GM21515 (cell line): Measurements from ENCODE around the gene LRRC43.
A peak's percentile ranks its signal among the peaks of the same experiment; 100 is the strongest.
"Not testable (repeated sequence)": the region's sequence is repeated elsewhere in the genome, so short reads cannot be mapped to it uniquely, and the experiment has no call there.

Experiments
- ATAC-seq: cut with Tn5 transposase; IDR thresholded peaks from one replicate; pipeline ENCODE4 v1.9.1; 2021; ENCODE audit not compliant: unreplicated experiment

LRRC43 gene

DNA sequence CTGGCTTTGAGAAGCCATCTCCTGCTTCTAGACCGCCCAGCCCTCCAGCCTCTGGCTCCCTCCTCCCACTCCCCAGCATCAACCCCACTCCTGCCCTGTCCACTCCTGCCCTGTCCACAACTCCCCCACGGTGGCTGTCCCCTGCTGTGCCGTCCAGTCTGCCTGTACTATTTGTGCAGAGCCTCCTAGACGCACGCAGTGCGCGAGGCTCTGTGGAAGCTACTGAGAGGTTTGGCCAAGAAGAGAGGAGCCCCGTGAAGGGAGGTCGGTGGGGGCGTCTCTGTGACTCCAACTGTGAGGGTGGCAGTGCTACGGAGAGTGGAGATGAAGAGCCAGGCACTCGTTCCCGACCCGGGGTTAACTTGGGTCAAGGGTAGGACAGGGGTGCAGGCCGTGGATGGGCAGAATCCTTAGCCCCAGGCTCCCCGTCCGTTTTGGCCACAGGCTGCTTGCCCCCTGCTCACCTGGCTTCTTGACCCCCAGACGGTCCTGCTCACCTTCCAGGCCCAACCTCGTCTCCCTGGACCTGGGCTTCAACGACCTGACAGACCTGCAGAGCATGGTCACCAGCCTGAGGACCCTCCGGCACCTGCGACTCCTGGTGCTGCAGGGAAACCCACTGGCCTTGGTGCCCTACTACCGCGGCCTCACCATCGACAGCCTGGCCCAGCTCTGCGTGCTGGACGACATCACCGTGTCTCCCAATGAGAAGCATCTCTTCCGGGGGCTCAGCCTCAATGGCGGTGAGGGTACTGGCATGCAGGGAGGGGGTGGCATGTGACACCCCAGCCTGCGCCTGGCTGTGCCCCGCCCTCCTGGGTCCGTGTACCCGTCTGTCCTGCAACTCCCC, 6.9 kb downstream of the LRRC43 start:
- ATAC-seq = no peak

GRCh38 chr12:122190842-122191668, 8.1 kb downstream of the LRRC43 start:
- ATAC-seq = no peak

GRCh38 chr12:122192441-122192840, 9.5 kb downstream of the LRRC43 start:
- no peak for ATAC-seq

DNA sequence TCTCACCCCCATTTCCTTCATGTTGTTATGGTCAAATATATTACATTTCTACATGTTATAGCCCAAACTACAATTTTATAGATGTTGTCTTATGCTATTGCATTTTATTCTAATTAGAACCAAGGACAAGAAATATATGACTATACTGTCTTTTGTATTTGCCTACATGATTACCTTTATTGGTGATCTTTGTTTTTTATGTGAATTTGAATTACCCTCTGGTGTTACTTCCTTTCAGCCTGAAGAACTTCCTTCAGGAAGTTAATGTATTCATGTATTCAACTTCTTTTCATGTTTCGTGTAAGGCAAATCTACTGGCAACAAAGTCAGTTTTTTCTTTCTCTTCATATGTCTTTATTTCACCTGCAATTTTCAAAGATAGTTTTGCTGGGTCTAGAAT, 11.9 kb downstream of the LRRC43 start:
- no peak for ATAC-seq

DNA sequence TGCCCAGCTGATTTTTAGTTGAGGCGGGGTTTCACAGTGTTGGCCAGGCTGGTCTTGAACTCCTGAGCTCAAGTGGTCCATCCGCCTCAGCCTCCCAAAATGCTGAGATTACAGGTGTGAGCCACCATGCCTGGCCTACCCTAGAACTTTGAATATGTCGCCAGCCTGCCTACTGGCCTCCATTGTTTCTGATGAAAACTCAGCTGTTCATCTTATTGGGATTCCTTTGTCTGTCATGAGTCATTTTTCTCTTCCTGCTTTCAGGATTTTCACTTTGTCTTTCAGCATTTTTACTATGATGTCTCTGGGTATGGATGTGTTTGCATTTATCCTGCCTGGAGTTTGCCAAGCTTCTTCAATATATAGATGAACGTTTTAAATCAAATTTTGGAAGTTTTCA, 12.5 kb downstream of the LRRC43 start:
- no peak for ATAC-seq

DNA sequence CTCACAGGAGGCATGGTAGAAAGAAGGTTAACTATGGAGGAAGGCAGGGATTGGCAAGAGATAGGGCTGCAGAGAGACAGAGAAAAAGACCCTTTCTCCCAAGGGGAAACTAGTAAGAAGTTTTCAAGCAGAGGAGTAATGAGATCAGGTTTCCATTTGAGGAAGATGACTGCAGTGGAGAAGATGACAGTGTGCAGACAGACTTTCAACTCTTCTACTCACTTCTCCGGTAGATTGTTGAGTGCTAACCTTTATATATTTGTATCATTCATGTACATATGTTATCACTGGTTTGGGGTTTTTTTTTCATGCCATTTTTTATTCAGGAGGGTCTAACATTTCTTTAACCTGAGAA, 14.7 kb downstream of the LRRC43 start:
- ATAC-seq = no peak

DNA sequence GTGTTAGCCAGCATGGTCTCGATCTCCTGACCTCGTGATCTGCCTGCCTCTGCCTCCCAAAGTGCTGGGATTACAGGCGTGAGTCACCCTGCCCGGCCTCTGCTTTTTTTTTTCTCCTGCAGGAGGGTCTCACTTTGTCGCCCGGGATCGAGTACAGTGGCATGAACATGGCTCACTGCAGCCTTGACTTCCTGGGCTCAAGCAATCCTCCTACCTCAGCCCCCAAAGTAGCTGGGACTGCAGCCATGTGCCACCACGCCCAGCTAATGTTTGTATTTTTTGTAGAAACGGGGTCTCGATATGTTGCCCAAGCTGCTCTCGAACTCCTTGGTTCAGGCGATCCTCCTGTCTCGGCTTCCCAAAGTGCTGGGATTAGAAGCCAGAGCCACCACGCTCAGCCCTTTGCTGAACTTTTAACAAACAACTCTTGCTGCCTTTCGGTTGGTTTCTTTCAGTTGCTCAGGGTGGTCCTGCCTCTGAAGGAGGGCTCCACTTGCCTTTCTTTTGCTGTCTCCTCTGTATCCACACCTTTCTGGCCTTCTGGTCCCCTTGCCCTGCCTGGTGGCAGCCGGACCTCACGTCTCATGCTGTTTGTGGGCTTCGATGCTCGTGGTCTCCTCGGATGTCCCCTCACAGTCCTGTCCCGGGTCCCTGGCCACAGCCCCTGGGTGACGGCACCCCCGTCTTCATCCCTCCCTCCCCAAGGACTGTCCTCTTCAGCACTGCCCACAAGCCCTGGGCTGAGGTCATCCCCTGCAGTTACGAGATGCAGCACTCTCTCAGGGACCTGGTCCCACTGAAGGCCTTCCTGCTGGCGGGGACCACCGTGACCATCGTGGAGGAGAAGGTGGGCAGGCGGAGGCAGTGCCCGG, 16.8 kb downstream of the LRRC43 start:
- no peak for ATAC-seq

GRCh38 chr12:122200541-122201175, 17.7 kb downstream of the LRRC43 start:
- no peak for ATAC-seq

DNA sequence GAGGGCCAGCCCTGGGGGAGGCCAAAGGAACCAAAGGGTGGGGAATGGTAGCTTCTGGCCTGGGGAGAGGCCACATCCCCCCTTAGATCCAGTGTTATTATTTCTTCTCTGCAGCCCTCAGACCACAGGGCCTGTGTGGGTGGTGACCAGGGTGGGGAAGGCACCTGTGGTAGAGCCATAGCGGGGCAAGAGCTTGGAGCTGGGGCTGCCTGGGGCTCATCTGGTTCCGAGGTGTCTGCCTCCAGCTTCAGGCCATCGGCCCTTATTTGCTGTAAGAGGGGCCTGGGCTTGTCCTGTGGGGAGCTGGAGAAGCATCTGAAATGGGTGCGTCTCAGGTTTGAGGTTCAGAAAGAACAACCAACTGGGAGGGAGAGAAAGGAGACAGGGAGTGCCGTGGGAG, 18.5 kb downstream of the LRRC43 start:
- ATAC-seq = no peak

DNA sequence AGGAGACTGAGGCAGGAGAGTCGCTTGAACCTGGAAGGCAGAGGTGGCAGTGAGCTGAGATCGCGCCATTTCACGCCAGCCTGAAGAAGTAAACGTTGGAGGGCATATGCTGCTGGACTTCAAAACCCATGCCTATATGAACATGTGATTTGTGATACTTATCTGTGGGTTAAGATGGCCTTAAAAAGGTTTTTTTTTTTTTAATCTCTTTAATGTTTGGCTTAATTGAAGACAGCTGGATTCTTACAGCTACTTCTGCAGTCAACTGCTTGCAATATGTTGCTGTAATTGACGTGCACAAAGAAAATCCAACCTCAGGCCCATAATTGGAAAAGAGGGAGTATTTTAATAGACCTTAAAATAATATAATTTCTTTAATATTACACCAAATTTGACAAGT, 19.1 kb downstream of the LRRC43 start:
- no peak for ATAC-seq

GRCh38 chr12:122202811-122203210, 19.9 kb downstream of the LRRC43 start:
- not testable (repeated sequence) for ATAC-seq

DNA sequence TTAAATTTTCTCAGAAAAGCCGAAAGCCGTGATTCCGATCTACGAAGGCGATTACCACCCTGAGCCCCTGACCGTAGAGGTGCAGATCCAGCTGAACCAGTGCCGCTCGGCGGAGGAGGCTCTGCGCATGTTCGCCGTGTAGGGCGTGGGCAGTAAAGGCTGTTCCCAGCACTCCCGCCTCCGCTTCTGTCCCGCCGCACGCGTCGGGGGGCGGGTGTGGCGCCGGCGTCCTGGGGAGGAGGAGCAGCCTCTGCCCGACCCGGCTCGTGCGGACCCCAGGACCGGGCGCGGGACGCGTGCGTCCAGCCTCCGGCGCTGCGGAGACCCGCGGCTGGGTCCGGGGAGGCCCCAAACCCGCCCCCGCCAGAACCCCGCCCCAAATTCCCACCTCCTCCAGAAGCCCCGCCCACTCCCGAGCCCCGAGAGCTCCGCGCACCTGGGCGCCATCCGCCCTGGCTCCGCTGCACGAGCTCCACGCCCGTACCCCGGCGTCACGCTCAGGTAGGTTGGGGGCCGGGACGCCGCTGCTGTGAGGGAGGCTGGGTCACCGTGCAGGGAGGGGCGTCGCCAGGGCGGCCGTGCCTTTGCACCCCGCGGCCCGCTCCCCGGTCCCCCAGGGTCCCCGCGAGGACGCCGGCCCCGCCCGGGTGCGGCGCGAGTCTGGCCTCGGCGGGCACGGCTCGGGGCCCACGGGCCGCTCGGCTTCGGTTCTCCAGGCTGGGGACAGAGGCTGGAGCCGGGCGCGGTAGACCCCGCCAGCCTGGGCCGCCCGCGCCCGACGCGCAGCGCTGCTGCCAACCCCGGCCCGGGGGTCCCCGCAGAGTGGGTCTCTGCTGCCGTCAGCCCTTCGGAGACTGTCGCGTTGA, 20.6 kb downstream of the LRRC43 start, which contains the start of gene B3GNT4:
Gene B3GNT4 (plus strand): TSS at position 409 of the 866 bp plus-strand sequence. CDS start 910 bp downstream, outside the sequence.
- ATAC-seq = peak; percentile 50

DNA sequence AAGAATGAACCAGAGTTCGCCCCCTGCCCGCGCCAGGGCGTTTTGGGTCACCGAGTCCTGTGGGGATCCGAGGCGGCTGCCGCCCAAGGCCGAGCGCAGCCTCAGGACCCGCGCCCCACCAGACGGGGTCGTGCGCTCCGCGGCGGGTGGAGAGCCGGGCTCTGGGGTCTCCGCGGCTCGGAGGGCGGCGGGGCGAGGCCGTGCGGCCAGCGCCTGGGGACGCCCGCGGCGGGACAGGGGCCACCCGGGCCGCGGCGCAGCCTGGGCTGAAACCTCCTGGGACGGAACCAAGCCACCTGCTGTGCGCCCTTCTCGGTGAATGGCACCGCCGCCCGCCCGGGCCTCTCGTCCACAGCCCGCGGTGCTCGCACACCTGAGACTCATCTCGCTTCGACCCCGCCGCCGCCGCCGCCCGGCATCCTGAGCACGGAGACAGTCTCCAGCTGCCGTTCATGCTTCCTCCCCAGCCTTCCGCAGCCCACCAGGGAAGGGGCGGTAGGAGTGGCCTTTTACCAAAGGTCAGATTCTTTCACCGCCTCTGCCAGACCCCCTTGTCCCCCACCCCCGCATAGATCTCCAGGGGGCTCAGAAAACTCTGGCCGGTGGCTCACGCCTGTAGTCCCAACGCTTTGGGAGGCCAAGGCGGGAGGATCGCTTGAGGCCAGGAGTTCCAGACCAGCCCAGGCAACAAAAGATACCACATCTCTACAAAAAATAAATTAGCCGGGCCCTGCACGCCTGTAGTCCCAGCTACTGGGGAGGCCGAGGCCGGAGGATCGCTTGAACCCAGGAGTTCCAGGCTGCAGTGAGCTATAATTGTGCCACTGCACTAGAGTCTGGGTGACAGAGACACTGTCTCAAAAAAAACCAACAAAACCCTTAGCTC, 21.5 kb downstream of the LRRC43 start:
- peak; percentile 28 for ATAC-seq

- ATAC-seq = no peak
Observed at GRCh38 chr12:122205053-122205925, 22.4 kb downstream of the LRRC43 start.

DNA sequence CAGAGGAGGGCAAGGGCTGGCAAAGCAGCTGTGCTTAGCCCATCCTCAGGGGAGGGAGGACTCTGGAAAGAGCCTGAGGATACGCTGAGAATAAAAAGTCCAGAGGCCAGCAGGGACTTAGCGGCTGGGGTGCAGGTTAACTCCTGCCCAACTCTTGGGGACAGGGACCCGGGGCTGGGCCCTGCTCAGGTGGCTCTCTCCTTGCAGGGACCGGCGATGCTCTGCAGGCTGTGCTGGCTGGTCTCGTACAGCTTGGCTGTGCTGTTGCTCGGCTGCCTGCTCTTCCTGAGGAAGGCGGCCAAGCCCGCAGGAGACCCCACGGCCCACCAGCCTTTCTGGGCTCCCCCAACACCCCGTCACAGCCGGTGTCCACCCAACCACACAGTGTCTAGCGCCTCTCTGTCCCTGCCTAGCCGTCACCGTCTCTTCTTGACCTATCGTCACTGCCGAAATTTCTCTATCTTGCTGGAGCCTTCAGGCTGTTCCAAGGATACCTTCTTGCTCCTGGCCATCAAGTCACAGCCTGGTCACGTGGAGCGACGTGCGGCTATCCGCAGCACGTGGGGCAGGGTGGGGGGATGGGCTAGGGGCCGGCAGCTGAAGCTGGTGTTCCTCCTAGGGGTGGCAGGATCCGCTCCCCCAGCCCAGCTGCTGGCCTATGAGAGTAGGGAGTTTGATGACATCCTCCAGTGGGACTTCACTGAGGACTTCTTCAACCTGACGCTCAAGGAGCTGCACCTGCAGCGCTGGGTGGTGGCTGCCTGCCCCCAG, 23.4 kb downstream of the LRRC43 start:
- no peak for ATAC-seq

- ATAC-seq = no peak
Observed at GRCh38 chr12:122206976-122207375, 24.1 kb downstream of the LRRC43 start.

GRCh38 chr12:122207391-122207790, 24.5 kb downstream of the LRRC43 start:
- no peak for ATAC-seq
